Ectodermal cell (in vitro differentiated cells): ENCODE results near the gene TRPV6.

ENCODE experiments used
- H3K27ac ChIP-seq: 2 replicates; pipeline ENCODE4 v1.7.0; 2013; ENCODE audit warnings: mild to moderate bottlenecking, low read depth, low read length; ENCODE audit not compliant: insufficient read depth, poor library complexity, severe bottlenecking
- H3K27me3 ChIP-seq: 2 replicates; pipeline ENCODE4 v1.7.0; 2013; ENCODE audit warnings: mild to moderate bottlenecking, low read length; ENCODE audit not compliant: insufficient read depth, control insufficient read depth, poor library complexity, severe bottlenecking
- H3K36me3 ChIP-seq: one replicate; pipeline ENCODE4 v1.7.0; 2013; ENCODE audit warnings: low read length; ENCODE audit not compliant: control insufficient read depth, insufficient read depth
- H3K4me1 ChIP-seq: one replicate; pipeline ENCODE4 v1.7.0; 2013; ENCODE audit warnings: low read length; ENCODE audit not compliant: control insufficient read depth, insufficient read depth
- H3K4me3 ChIP-seq: 2 replicates; pipeline ENCODE4 v1.7.0; 2013; ENCODE audit warnings: low read depth, low read length, control low read depth; ENCODE audit not compliant: insufficient read depth
- H3K9me3 ChIP-seq: 2 replicates; pipeline ENCODE4 v1.7.0; 2013; ENCODE audit warnings: mild to moderate bottlenecking, low read length, moderate library complexity; ENCODE audit not compliant: control insufficient read depth
- WGBS, 2 experiments: methylation state at CpG; one replicate each; pipeline ENCODE4 v1.1.7; 2013; ENCODE audit warnings: missing lambda C conversion rate in 2 of 2; 5-methylcytosine and 5-hydroxymethylcytosine counted together

TRPV6 gene

DNA sequence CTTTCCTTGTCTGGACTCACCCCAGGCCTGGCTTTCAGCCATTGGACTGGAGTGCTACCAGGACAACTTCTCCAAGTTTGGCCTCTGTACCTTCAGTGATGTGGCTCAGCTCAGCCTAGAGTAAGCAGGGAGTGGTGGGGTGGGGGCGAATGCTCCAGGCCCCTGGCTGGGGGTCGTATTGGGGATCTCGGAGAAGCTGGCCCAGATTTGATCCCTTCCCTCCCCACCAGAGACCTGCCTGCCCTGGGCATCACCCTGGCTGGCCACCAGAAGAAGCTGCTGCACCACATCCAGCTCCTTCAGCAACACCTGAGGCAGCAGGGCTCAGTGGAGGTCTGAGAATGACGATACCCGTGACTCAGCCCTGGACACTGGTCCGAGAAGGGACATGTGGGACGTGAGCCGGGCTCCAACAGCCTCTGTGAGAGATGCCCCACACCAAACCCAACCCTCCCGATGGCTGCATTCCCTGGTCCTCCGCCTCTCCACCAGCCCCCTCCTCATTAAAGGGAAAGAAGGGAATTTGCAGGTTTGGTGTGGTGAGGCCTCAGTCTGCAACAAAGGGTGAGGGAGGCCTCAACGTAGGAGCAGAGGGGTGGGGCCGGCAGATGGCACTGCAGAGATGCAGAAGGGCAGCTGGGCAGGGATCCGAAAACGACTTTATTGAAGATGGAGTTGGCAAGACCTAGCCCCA lies 14.8 kb downstream of the TRPV6 start:
- no peak overlapping the region for H3K4me3 ChIP-seq
- H3K27ac ChIP-seq, result no peak overlapping the region
- H3K36me3 ChIP-seq, result no peaks in the 10 kb centered on the region
- WGBS, 2 experiments, result 85 to 87% methylated on average over 14 of the region's 14 CpGs
- no peaks in the 10 kb centered on the region for H3K27me3 ChIP-seq
- H3K4me1 ChIP-seq, result no peaks in the 10 kb centered on the region
- H3K9me3 ChIP-seq, result no peaks in the 10 kb centered on the region

DNA sequence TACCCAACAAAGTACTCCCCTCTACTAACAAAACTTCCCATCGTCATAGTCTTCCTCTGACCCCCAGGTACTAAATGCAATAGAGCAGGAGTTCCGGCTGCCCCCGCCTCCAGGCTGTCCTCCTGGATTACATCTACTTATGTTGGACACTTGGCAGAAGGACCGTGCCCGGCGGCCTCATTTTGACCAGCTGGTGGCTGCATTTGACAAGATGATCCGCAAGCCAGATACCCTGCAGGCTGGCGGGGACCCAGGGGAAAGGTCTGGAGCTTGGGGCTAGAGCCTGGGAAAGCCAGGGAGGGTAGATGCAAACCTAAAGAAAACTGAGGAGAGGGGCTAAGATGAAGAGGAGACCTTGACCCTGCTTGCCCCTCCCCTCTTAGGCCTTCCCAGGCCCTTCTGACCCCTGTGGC lies 15.4 kb downstream of the TRPV6 start:
- H3K27ac ChIP-seq, result no peak overlapping the region
- WGBS, 2 experiments, result 83 to 84% methylated on average over 8 of the region's 8 CpGs
- H3K4me3 ChIP-seq, result no peak overlapping the region
- no peaks in the 10 kb centered on the region for H3K9me3 ChIP-seq
- H3K27me3 ChIP-seq, result no peaks in the 10 kb centered on the region
- H3K36me3 ChIP-seq, result no peaks in the 10 kb centered on the region
- H3K4me1 ChIP-seq, result no peaks in the 10 kb centered on the region

- Histone ChIP-seq H3K27ac (no peak overlapping the region), H3K27me3 (no peaks in the 10 kb centered on the region)
- WGBS, 2 experiments, result 94% methylated on average over 1 to 2 of the region's 2 CpGs
Measured at GRCh38 chr7:142869434-142869833, 16.1 kb downstream of the TRPV6 start.

GRCh38 chr7:142868986-142869415 lies 16.5 kb downstream of the TRPV6 start:
- no peaks in the 10 kb centered on the region for H3K36me3 ChIP-seq
- no peak overlapping the region for H3K4me3 ChIP-seq
- no peaks in the 10 kb centered on the region for H3K27me3 ChIP-seq
- no peak overlapping the region for H3K27ac ChIP-seq
- WGBS, 2 experiments, result 90 to 94% methylated on average over 11 of the region's 11 CpGs
- no peaks in the 10 kb centered on the region for H3K9me3 ChIP-seq
- no peaks in the 10 kb centered on the region for H3K4me1 ChIP-seq

More at GRCh38 chr7:142869434-142869833, 16.1 kb downstream of the TRPV6 start:
- Histone ChIP-seq H3K36me3 (no peaks in the 10 kb centered on the region), H3K4me3 (no peak overlapping the region), H3K4me1 (no peaks in the 10 kb centered on the region), H3K9me3 (no peaks in the 10 kb centered on the region)

DNA sequence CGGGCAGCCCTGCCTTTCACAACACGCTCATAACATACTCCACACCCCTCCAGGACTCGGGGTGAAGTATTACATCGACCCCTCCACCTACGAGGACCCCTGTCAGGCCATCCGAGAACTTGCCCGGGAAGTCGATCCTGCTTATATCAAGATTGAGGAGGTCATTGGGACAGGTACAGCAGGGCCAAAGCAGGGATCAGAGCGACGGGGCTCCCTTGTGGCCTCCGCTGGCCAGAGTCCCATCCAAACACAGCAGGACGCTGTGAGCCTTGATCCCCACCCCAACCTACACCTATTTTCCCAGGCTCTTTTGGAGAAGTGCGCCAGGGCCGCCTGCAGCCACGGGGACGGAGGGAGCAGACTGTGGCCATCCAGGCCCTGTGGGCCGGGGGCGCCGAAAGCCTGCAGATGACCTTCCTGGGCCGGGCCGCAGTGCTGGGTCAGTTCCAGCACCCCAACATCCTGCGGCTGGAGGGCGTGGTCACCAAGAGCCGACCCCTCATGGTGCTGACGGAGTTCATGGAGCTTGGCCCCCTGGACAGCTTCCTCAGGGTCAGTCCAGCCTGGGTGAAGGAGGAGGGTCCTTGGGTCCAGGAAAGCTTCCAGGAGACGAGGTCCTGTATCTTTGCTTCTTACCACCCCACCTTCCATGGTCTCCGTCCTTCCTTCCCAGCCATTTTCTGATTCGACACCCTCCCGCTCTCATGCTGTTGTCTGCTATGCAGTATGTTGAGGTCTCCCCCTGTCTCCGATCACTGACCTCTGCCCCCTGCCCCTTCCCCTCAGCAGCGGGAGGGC lies 17.2 kb downstream of the TRPV6 start:
- WGBS, 2 experiments, result 92 to 93% methylated on average over 30 of the region's 31 CpGs
- Histone ChIP-seq H3K36me3 (no peaks in the 10 kb centered on the region), H3K27ac (no peak overlapping the region), H3K9me3 (no peaks in the 10 kb centered on the region), H3K27me3 (no peaks in the 10 kb centered on the region), H3K4me1 (no peaks in the 10 kb centered on the region), H3K4me3 (no peak overlapping the region)

GRCh38 chr7:142867398-142868187 lies 18.0 kb downstream of the TRPV6 start:
- Histone ChIP-seq H3K36me3 (no peaks in the 10 kb centered on the region), H3K9me3 (no peaks in the 10 kb centered on the region), H3K27me3 (no peaks in the 10 kb centered on the region), H3K4me3 (no peak overlapping the region), H3K4me1 (peaks cover under 1% of the 10 kb centered on the region), H3K27ac (no peak overlapping the region)
- WGBS, 2 experiments, result 89 to 90% methylated on average over 18 of the region's 18 CpGs

DNA sequence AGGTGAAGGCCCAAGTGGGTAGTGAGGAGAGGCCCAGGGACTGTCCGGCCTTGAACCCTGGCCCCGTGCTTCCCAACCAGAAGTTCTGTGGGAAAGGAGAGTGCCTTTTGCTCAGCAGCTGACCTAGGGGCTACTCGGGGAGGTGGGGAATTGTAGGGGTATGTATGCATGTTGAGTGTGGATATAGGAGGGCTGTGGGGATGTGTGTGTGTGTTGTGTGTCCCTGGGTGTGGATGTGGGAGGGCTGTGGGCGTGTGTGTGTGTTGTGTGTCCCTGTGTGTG lies 18.5 kb downstream of the TRPV6 start:
- no peak overlapping the region for H3K27ac ChIP-seq
- H3K4me1 ChIP-seq, result peaks cover 4% of the 10 kb centered on the region
- no peaks in the 10 kb centered on the region for H3K36me3 ChIP-seq
- H3K27me3 ChIP-seq, result no peaks in the 10 kb centered on the region
- no peaks in the 10 kb centered on the region for H3K9me3 ChIP-seq
- no peak overlapping the region for H3K4me3 ChIP-seq
- WGBS, 2 experiments, result 84 to 86% methylated on average over 4 of the region's 4 CpGs

DNA sequence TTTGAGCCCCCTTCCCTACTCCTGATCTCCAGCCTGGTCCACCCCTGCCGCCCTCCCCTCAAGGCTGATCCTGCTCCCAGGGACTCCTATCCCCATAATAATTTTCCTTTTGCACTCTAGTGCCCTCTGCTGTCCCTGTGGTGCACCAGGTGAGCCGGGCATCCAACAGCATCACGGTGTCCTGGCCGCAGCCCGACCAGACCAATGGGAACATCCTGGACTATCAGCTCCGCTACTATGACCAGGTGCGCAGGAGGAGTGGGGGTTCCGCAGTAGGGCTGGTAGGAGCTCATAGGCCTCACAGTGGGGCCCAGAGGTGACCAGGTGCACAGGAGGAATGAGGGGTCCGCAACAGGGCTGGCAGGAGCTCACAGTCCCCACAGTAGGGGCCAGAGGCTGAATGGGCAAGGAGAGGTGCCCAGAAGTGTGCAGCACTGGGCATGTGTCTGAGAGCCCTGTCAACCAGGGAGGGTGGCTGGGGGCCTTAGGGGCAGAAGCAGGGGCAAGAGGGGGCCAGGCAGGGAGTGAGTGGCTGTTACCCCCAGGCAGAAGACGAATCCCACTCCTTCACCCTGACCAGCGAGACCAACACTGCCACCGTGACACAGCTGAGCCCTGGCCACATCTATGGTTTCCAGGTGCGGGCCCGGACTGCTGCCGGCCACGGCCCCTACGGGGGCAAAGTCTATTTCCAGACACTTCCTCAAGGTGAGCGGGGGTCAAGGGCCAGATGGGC lies 19.0 kb downstream of the TRPV6 start:
- WGBS, 2 experiments, result 80 to 81% methylated on average over 18 of the region's 18 CpGs
- Histone ChIP-seq H3K27ac (no peak overlapping the region), H3K9me3 (no peaks in the 10 kb centered on the region), H3K27me3 (no peaks in the 10 kb centered on the region), H3K36me3 (no peaks in the 10 kb centered on the region), H3K4me3 (no peak overlapping the region), H3K4me1 (peaks cover 4% of the 10 kb centered on the region)

GRCh38 chr7:142865766-142866165 lies 19.8 kb downstream of the TRPV6 start:
- H3K4me3 ChIP-seq, result no peak overlapping the region
- H3K36me3 ChIP-seq, result no peaks in the 10 kb centered on the region
- WGBS, 2 experiments, result 86 to 92% methylated on average over 13 of the region's 13 CpGs
- H3K27me3 ChIP-seq, result no peaks in the 10 kb centered on the region
- peaks cover 4% of the 10 kb centered on the region for H3K4me1 ChIP-seq
- H3K27ac ChIP-seq, result no peak overlapping the region
- no peaks in the 10 kb centered on the region for H3K9me3 ChIP-seq
